ENCODE results near the gene TNNT1.
A peak's percentile ranks its signal among the peaks of the same experiment; 100 is the strongest.

The TNNT1 gene

GRCh38 chr19:55086730-55087541 is 62.1 kb downstream of the TNNT1 start:
- peak; percentile 54 for DNase-seq
- H3K9me3 Mint-ChIP-seq, result peaks cover 4% of the 10 kb centered on the region
- no peak overlapping the region for H3K27ac Mint-ChIP-seq
- peaks cover 20% of the 10 kb centered on the region for H3K4me1 Mint-ChIP-seq (ENCODE audit: low read depth)
- peak overlapping the region; percentile 20 for H3K4me3 Mint-ChIP-seq
- peaks cover 31% of the 10 kb centered on the region for H3K36me3 Mint-ChIP-seq (ENCODE audit: low read depth)
- peaks cover 60% of the 10 kb centered on the region for H3K27me3 Mint-ChIP-seq

- Mint-ChIP-seq H3K36me3 (ENCODE audit: low read depth) (peaks cover 31% of the 10 kb centered on the region), H3K27ac (no peak overlapping the region), H3K9me3 (peaks cover 4% of the 10 kb centered on the region), H3K4me1 (ENCODE audit: low read depth) (peaks cover 26% of the 10 kb centered on the region), H3K4me3 (no peak overlapping the region), H3K27me3 (peaks cover 68% of the 10 kb centered on the region)
- no peak for DNase-seq
Observed at GRCh38 chr19:55085923-55086715, 62.9 kb downstream of the TNNT1 start.

- no peak for DNase-seq
- H3K4me3 Mint-ChIP-seq, result no peak overlapping the region
- H3K9me3 Mint-ChIP-seq, result peaks cover 8% of the 10 kb centered on the region
- peaks cover 16% of the 10 kb centered on the region for H3K36me3 Mint-ChIP-seq (ENCODE audit: low read depth)
- no peak overlapping the region for H3K27ac Mint-ChIP-seq
- peaks cover 38% of the 10 kb centered on the region for H3K4me1 Mint-ChIP-seq (ENCODE audit: low read depth)
- H3K27me3 Mint-ChIP-seq, result peaks cover 85% of the 10 kb centered on the region
Observed at GRCh38 chr19:55084416-55084815, 64.6 kb downstream of the TNNT1 start.

GRCh38 chr19:55083004-55083850 is 65.8 kb downstream of the TNNT1 start:
- H3K27ac Mint-ChIP-seq, result no peak overlapping the region
- H3K4me3 Mint-ChIP-seq, result no peak overlapping the region
- H3K9me3 Mint-ChIP-seq, result peaks cover 8% of the 10 kb centered on the region
- DNase-seq, result no peak
- H3K36me3 Mint-ChIP-seq (ENCODE audit: low read depth), result peaks cover 10% of the 10 kb centered on the region
- peaks cover 83% of the 10 kb centered on the region for H3K27me3 Mint-ChIP-seq
- H3K4me1 Mint-ChIP-seq (ENCODE audit: low read depth), result peaks cover 37% of the 10 kb centered on the region

Measured in activated T-cell treated with anti-CD3 and anti-CD28 coated beads, Interleukin-2, amount 50 U/mL, for 24 hours (primary cell).